HepG2 (cell line): Measurements from ENCODE around the gene MAMDC2. TPM values are rescaled to one million over a fixed set of nuclear protein-coding genes. Genes with fewer than 3 reads are reported as not detected.

Source experiments
- ATAC-seq: fragments of 200-7000 bp; cut with Tn5 transposase; 3 replicates; pipeline ENCODE4 v1.9.1; 2020; ENCODE audit warnings: mild to moderate bottlenecking, moderate library complexity
- BruUV-seq: library from RNA; stranded (reverse); fragments of 400-500 nt; replicated peaks from 2 replicates; lab custom pipeline; 2021; lab: Mats Ljungman, UMichigan
- CTCF ChIA-PET: fragments of 300-600 bp; formaldehyde crosslinking; extraction: SDS; loops from one replicate; lab custom pipeline; 2021; ENCODE audit warnings: low total read pairs, inconsistent platforms, low intra/inter-chr PET ratio; lab: Yijun Ruan, JAX
- POLR2A ChIA-PET: fragments of 350-600 bp; sonication (Branson Sonifier 250); formaldehyde crosslinking; loops from one replicate; lab custom pipeline; 2020; ENCODE audit warnings: antibody characterized with exemption, inconsistent platforms; lab: Yijun Ruan, JAX
- DNase-seq: peaks from one replicate; pipeline ENCODE4 v3.0.0-alpha.2; 2015; ENCODE audit warnings: low spot score
- FAIRE-seq: peaks from 3 replicates; lab custom pipeline; 2011; peaks lifted over from hg19 to GRCh38; lab: Jason Lieb, UNC
- H2AFZ ChIP-seq: one replicate; pipeline ENCODE4 v1.6.1; 2011; ENCODE audit warnings: low read length, inconsistent platforms
- H3K27ac ChIP-seq: fragments of 300-600 bp; 3 replicates; pipeline ENCODE4 v1.8.0; 2011; ENCODE audit warnings: mixed run types, mild to moderate bottlenecking, mixed read lengths, low read length, inconsistent platforms; ENCODE audit not compliant: insufficient read depth; ENCODE audit errors: extremely low read length
- H3K27me3 ChIP-seq, 2 experiments: fragments of 200-600 bp in 1 of 2; 2 replicates in 1 of 2; 3 replicates in 1 of 2; pipeline versions ENCODE4 v1.6.0 to v1.8.0; 2011; ENCODE audit warnings: low read length in 2 of 2, mild to moderate bottlenecking in 2 of 2, moderate library complexity in 2 of 2, inconsistent platforms in 1 of 2; ENCODE audit not compliant: insufficient read depth in 2 of 2, control insufficient read depth in 1 of 2
- H3K36me3 ChIP-seq, 2 experiments: fragments of 200-600 bp in 1 of 2; replicated peaks in 1 of 2; 2 replicates in 1 of 2; 3 replicates in 1 of 2; pipeline versions ENCODE4 v1.5.1 to v1.8.0; 2011; ENCODE audit warnings: low read length in 2 of 2, inconsistent platforms in 1 of 2; ENCODE audit not compliant: insufficient read depth in 2 of 2, control insufficient read depth in 1 of 2
- H3K4me1 ChIP-seq: 2 replicates; pipeline ENCODE4 v1.5.1; 2012; ENCODE audit warnings: low read length, inconsistent platforms; ENCODE audit not compliant: insufficient read depth
- H3K4me2 ChIP-seq: 2 replicates; pipeline ENCODE4 v1.6.0; 2011; ENCODE audit warnings: low read depth, low read length, inconsistent platforms
- H3K4me3 ChIP-seq, 3 experiments: fragments of 200-600 bp in 1 of 3; sonication (generic), shearing (Covaris generic) in 1 of 3; replicated peaks in 1 of 3; 2 replicates each; pipeline ENCODE4 v1.5.1; 2011 to 2016; ENCODE audit warnings: low read length in 3 of 3, inconsistent platforms in 2 of 3, low read depth in 2 of 3, mild to moderate bottlenecking in 2 of 3, control low read depth in 1 of 3, mixed read lengths in 1 of 3; ENCODE audit not compliant: insufficient read depth in 1 of 3
- H3K79me2 ChIP-seq: one replicate; pipeline ENCODE4 v1.6.1; 2011; ENCODE audit warnings: low read length, inconsistent platforms; ENCODE audit not compliant: insufficient read depth
- H3K9ac ChIP-seq: 2 replicates; pipeline ENCODE4 v1.6.0; 2011; ENCODE audit warnings: mild to moderate bottlenecking, low read depth, low read length, inconsistent platforms; ENCODE audit not compliant: insufficient read depth
- H3K9me3 ChIP-seq: 2 replicates; pipeline ENCODE4 v1.5.1; 2012; ENCODE audit warnings: mild to moderate bottlenecking, low read length
- H4K20me1 ChIP-seq: 2 replicates; pipeline ENCODE4 v1.6.0; 2011; ENCODE audit warnings: inconsistent platforms, mild to moderate bottlenecking, low read length, moderate library complexity; ENCODE audit not compliant: insufficient read depth
- IRF9 ChIP-seq: sonication (generic); formaldehyde crosslinking; IDR thresholded peaks from 2 replicates; pipeline ENCODE4 v1.8.0; 2022; ENCODE audit warnings: missing genetic modification reagents, mild to moderate bottlenecking, borderline replicate concordance
- PHF8 ChIP-seq: sonication (generic); formaldehyde crosslinking; IDR thresholded peaks from 2 replicates; pipeline ENCODE4 v1.5.0; 2020; ENCODE audit warnings: missing genetic modification reagents
- REL ChIP-seq: sonication (generic); formaldehyde crosslinking; conservative IDR thresholded peaks from 2 replicates; pipeline ENCODE4 v1.8.0; 2022; ENCODE audit warnings: mild to moderate bottlenecking, missing genetic modification reagents, moderate library complexity
- ZFYVE20 ChIP-seq: sonication (generic); formaldehyde crosslinking; IDR thresholded peaks from 2 replicates; pipeline ENCODE4 v1.8.0; 2023; ENCODE audit warnings: low read depth, mild to moderate bottlenecking, moderate library complexity, missing genetic modification reagents, borderline replicate concordance
- ZNF337 ChIP-seq: sonication (generic); formaldehyde crosslinking; IDR thresholded peaks from 2 replicates; pipeline ENCODE4 v1.5.1; 2020; ENCODE audit warnings: missing genetic modification reagents, low read depth, mild to moderate bottlenecking, borderline replicate concordance
- ZNF33A ChIP-seq: sonication (generic); formaldehyde crosslinking; IDR thresholded peaks from 2 replicates; pipeline ENCODE4 v1.5.1; 2020; ENCODE audit warnings: missing genetic modification reagents, mild to moderate bottlenecking, moderate library complexity, borderline replicate concordance
- ZNF556 ChIP-seq: sonication (generic); formaldehyde crosslinking; IDR thresholded peaks from 2 replicates; pipeline ENCODE4 v1.4.0; 2020; ENCODE audit warnings: mild to moderate bottlenecking, missing genetic modification reagents, borderline replicate concordance
- ZNF589 ChIP-seq: sonication (generic); formaldehyde crosslinking; conservative IDR thresholded peaks from 2 replicates; pipeline ENCODE4 v1.8.0; 2022; ENCODE audit warnings: mild to moderate bottlenecking, moderate library complexity, missing genetic modification reagents
- ZNF740 ChIP-seq: sonication (generic); formaldehyde crosslinking; IDR thresholded peaks from 2 replicates; pipeline ENCODE4 v1.4.0; 2020; ENCODE audit warnings: missing genetic modification reagents
- ZNF773 ChIP-seq: sonication (generic); formaldehyde crosslinking; IDR thresholded peaks from 2 replicates; pipeline ENCODE4 v1.4.0; 2020; ENCODE audit warnings: missing genetic modification reagents, borderline replicate concordance
- ZZZ3 ChIP-seq: sonication (generic); formaldehyde crosslinking; IDR thresholded peaks from 2 replicates; pipeline ENCODE4 v1.4.0; 2020; ENCODE audit warnings: missing genetic modification reagents, mild to moderate bottlenecking, borderline replicate concordance
- WGBS: methylation state at CpG from one replicate; pipeline ENCODE4 v1.1.6; 2017; ENCODE audit warnings: low lambda C conversion rate; 5-methylcytosine and 5-hydroxymethylcytosine counted together
- in situ Hi-C: cut with HindIII; loops from 2 replicates; pipeline ENCODE4 v1.10.0; 2017; ENCODE audit warnings: low pct_unique_long_range_greater_than_20kb; ENCODE audit not compliant: extremely low pct_ligation_motif_present
- intact Hi-C: fragments of 100-400 bp; cut with micrococcal nuclease; formaldehyde crosslinking; loops from one replicate; pipeline ENCODE4 v1.10.0; 2022; ENCODE audit not compliant: unreplicated experiment
- polyA plus RNA-seq, 8 experiments: library from polyadenylated mRNA; depleted of rRNA in 3 of 8; stranded (reverse) in 7 of 8; unstranded in 1 of 8; fragments of >200 nt; fragmentation: Illumina TruSeq in 4 of 8; extraction: Trizol in 4 of 8; gene quantifications; 2 replicates each; pipeline versions ENCODE4 v1.2.1 to v1.2.3, GENCODE V29; 2011 to 2016; ENCODE audit warnings: low read depth in 4 of 8, missing spikeins in 1 of 8, mixed read lengths in 1 of 8; ENCODE audit not compliant: insufficient read depth in 1 of 8
- total RNA-seq, 5 experiments: library from RNA; depleted of rRNA; stranded (reverse); fragments of >200 nt; fragmentation: Illumina TruSeq; extraction: Trizol; gene quantifications; 2 replicates each; pipeline ENCODE4 v1.2.3, GENCODE V29; 2016; ENCODE audit warnings: low read depth in 1 of 5
- TF ChIP-seq, protein P1 (sequence below): sonication (generic); formaldehyde crosslinking; IDR thresholded peaks from 2 replicates; pipeline ENCODE4 v1.4.0; 2020; ENCODE audit warnings: missing genetic modification reagents

The MAMDC2 gene
- total and polyA plus RNA-seq, 2 of the 13 experiments (the other 11 are each of a cell fraction or from before 2014, with no cell fraction given) = not detected

DNA sequence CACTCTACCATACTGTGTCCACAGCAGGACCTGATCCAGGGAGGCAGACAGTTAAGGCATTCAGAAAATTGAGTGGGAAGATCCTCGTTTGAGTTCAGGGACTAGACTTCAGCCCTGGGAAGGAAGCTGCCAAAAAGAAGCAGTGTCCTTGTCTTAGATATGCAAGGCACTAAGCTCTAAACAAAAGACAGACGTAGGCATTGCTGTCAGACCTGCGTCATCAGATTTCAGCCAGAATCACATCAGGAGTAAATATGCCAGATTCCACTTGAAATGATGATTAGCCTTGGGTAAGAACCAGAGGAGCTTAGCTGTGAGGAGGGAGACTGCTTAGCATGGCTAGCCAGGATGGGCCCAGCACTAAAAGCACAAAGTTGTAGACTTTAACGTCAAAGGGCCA is 56.7 kb downstream of the MAMDC2 start (continued):
- TF ChIP-seq ZFYVE20 (CRISPR knock-in tag) (no peak), PHF8 (CRISPR knock-in tag) (no peak), ZNF740 (CRISPR knock-in tag) (no peak)

DNA sequence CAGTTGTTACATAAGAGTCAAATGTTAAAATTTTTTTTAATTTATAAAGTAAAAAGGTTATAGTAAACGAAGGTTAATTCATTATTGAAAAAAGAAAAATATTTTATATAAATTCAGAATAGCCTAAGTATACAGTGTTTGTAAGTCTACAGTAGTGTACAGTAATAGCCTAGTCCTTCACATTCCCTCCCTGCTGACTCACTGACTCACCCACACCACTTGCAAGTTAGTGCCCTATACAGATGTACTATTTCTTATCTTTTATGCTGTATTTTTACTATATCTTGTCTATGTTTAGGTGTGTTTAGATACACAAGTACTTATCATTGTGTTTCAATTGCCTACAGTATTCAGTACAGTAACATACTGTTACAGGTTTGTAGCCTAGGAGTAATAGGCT is 57.6 kb downstream of the MAMDC2 start:
- H4K20me1 ChIP-seq = no peaks in the 10 kb centered on the region
- 4% methylated on average over 1 of the region's 1 CpG for whole genome bisulfite sequencing
- no peak overlapping the region for H3K4me3 ChIP-seq
- H3K9ac ChIP-seq = no peak overlapping the region
- no peak overlapping the region for H3K4me2 ChIP-seq
- FAIRE-seq (no peak), DNase-seq (no peak), ATAC-seq (no peak)
- ChIA-PET POLR2A (no interaction called here), CTCF (no interaction called here)
- TF ChIP-seq ZNF33A (CRISPR knock-in tag) (no peak), REL (CRISPR knock-in tag) (no peak), ZNF773 (CRISPR knock-in tag) (no peak), ZNF589 (CRISPR knock-in tag) (no peak), IRF9 (CRISPR knock-in tag) (no peak), ZNF337 (CRISPR knock-in tag) (no peak), ZNF556 (CRISPR knock-in tag) (no peak), ZZZ3 (CRISPR knock-in tag) (no peak)
- TF ChIP-seq, protein P1, sequence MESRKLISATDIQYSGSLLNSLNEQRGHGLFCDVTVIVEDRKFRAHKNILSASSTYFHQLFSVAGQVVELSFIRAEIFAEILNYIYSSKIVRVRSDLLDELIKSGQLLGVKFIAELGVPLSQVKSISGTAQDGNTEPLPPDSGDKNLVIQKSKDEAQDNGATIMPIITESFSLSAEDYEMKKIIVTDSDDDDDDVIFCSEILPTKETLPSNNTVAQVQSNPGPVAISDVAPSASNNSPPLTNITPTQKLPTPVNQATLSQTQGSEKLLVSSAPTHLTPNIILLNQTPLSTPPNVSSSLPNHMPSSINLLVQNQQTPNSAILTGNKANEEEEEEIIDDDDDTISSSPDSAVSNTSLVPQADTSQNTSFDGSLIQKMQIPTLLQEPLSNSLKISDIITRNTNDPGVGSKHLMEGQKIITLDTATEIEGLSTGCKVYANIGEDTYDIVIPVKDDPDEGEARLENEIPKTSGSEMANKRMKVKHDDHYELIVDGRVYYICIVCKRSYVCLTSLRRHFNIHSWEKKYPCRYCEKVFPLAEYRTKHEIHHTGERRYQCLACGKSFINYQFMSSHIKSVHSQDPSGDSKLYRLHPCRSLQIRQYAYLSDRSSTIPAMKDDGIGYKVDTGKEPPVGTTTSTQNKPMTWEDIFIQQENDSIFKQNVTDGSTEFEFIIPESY (CRISPR knock-in tag) = no peak
- peaks cover 1 to 4% of the 10 kb centered on the region in 2 experiments; a peak in 2 of 5 replicates for H3K27me3 ChIP-seq
- H3K9me3 ChIP-seq = no peaks in the 10 kb centered on the region
- BruUV-seq = no TSS peak
- no peaks in the 10 kb centered on the region for H3K79me2 ChIP-seq
- H3K36me3 ChIP-seq = no peaks in the 10 kb centered on the region
- in situ Hi-C loops = no loop called here
- no peak overlapping the region for H2AFZ ChIP-seq
- no peak overlapping the region for H3K27ac ChIP-seq
- intact Hi-C loops = no loop called here
- no peaks in the 10 kb centered on the region for H3K4me1 ChIP-seq
